Neural progenitor cell (in vitro differentiated cells): ENCODE data around the gene ITGA8. TPM values are rescaled to one million over a fixed set of nuclear protein-coding genes. Genes with fewer than 3 reads are reported as not detected.

Source experiments
- DNase-seq: peaks from one replicate; pipeline ENCODE4 v3.0.0-alpha.2; 2016; ENCODE audit warnings: low spot score
- H2AFZ ChIP-seq: fragments of 200-600 bp; sonication (generic); replicated peaks from 2 replicates; pipeline ENCODE4 v1.6.1; 2016; ENCODE audit warnings: antibody characterized with exemption
- H3F3A ChIP-seq: fragments of 200-600 bp; sonication (generic); 2 replicates; pipeline ENCODE4 v1.6.1; 2016; ENCODE audit warnings: antibody characterized with exemption, low read depth
- H3K27ac ChIP-seq: fragments of 200-600 bp; sonication (generic); 2 replicates; pipeline ENCODE4 v1.5.1; 2016; ENCODE audit warnings: mild to moderate bottlenecking
- H3K27me3 ChIP-seq: fragments of 200-600 bp; sonication (generic); 2 replicates; pipeline ENCODE4 v1.6.1; 2016; ENCODE audit warnings: mild to moderate bottlenecking, moderate library complexity
- H3K36me3 ChIP-seq: fragments of 200-600 bp; sonication (generic); 2 replicates; pipeline ENCODE4 v1.5.1; 2016
- H3K4me1 ChIP-seq: fragments of 200-600 bp; sonication (generic); 2 replicates; pipeline ENCODE4 v1.6.1; 2016; ENCODE audit warnings: mixed run types
- H3K4me2 ChIP-seq: fragments of 200-600 bp; sonication (generic); 2 replicates; pipeline ENCODE4 v1.6.1; 2016
- H3K4me3 ChIP-seq: fragments of 200-600 bp; sonication (generic); 2 replicates; pipeline ENCODE4 v1.5.1; 2016
- H3K79me2 ChIP-seq: fragments of 200-600 bp; sonication (generic); 2 replicates; pipeline ENCODE4 v1.6.1; 2016; ENCODE audit warnings: low read depth
- H3K9ac ChIP-seq: fragments of 200-600 bp; sonication (generic); 2 replicates; pipeline ENCODE4 v1.6.1; 2016
- H3K9me3 ChIP-seq: fragments of 200-600 bp; sonication (generic); 2 replicates; pipeline ENCODE4 v1.5.1; 2016; ENCODE audit warnings: low read depth
- H4K20me1 ChIP-seq: fragments of 200-600 bp; sonication (generic); 2 replicates; pipeline ENCODE4 v1.6.1; 2016; ENCODE audit warnings: low read depth
- H3K27ac Mint-ChIP-seq: 3 replicates; pipeline ENCODE4 v1.8.0; 2021; ENCODE audit warnings: mixed read lengths
- H3K27me3 Mint-ChIP-seq: 2 replicates; pipeline ENCODE4 v1.8.0; 2022; ENCODE audit warnings: low read depth, mild to moderate bottlenecking, inconsistent platforms, moderate library complexity, mixed read lengths; ENCODE audit not compliant: insufficient read depth
- H3K36me3 Mint-ChIP-seq: 3 replicates; pipeline ENCODE4 v1.8.0; 2021; ENCODE audit warnings: mixed read lengths
- H3K4me1 Mint-ChIP-seq: 3 replicates; pipeline ENCODE4 v1.8.0; 2021; ENCODE audit warnings: mixed read lengths
- H3K4me3 Mint-ChIP-seq: 3 replicates; pipeline ENCODE4 v1.8.0; 2021; ENCODE audit warnings: mild to moderate bottlenecking, moderate library complexity, mixed read lengths
- H3K9me3 Mint-ChIP-seq: 3 replicates; pipeline ENCODE4 v1.8.0; 2020; ENCODE audit warnings: mixed read lengths
- CTCF ChIP-seq: fragments of 200-600 bp; sonication (generic); IDR thresholded peaks from 2 replicates; pipeline ENCODE4 v1.5.1; 2017; ENCODE audit warnings: antibody characterized with exemption, mild to moderate bottlenecking
- EZH2 ChIP-seq: fragments of 200-600 bp; sonication (generic); IDR thresholded peaks from 2 replicates; pipeline ENCODE4 v1.6.1; 2017; ENCODE audit warnings: antibody characterized with exemption, mild to moderate bottlenecking, moderate library complexity
- EZH2phosphoT487 ChIP-seq: fragments of 200-600 bp; sonication (generic); IDR thresholded peaks from 2 replicates; pipeline ENCODE4 v1.6.1; 2017; ENCODE audit warnings: antibody characterized with exemption
- total RNA-seq: library from RNA; depleted of rRNA; stranded (reverse); fragments of >200 nt; gene quantifications from 2 replicates; pipeline ENCODE4 v1.2.3, GENCODE V29; 2015; ENCODE audit warnings: low replicate concordance

Gene ITGA8
- total RNA-seq, 1 donor from 2014 or later, result 0.15 TPM

GRCh38 chr10:15526754-15527153 lies 193.0 kb downstream of the ITGA8 start:
- Histone ChIP-seq H3K79me2 (no peaks in the 10 kb centered on the region), H3K4me1 (no peaks in the 10 kb centered on the region), H2AFZ (no peak overlapping the region), H3K4me3 (no peak overlapping the region), H4K20me1 (no peaks in the 10 kb centered on the region), H3K9me3 (no peaks in the 10 kb centered on the region), H3F3A (no peaks in the 10 kb centered on the region), H3K36me3 (no peaks in the 10 kb centered on the region), H3K4me2 (no peak overlapping the region), H3K27me3 (no peaks in the 10 kb centered on the region), H3K27ac (no peak overlapping the region), H3K9ac (no peak overlapping the region)
- Mint-ChIP-seq H3K27me3 (peaks cover 4% of the 10 kb centered on the region), H3K27ac (no peak overlapping the region), H3K36me3 (no peaks in the 10 kb centered on the region), H3K4me3 (no peak overlapping the region), H3K4me1 (peaks cover 2% of the 10 kb centered on the region), H3K9me3 (no peaks in the 10 kb centered on the region)
- no peak for TF ChIP-seq EZH2phosphoT487
- no peak for TF ChIP-seq EZH2
- TF ChIP-seq CTCF, result no peak
- no peak for DNase-seq

- Histone ChIP-seq H2AFZ (no peak overlapping the region), H3F3A (no peaks in the 10 kb centered on the region), H3K4me3 (no peak overlapping the region), H3K79me2 (no peaks in the 10 kb centered on the region), H3K27ac (no peak overlapping the region), H3K9me3 (no peaks in the 10 kb centered on the region), H3K9ac (no peak overlapping the region), H3K4me2 (no peak overlapping the region), H3K4me1 (no peaks in the 10 kb centered on the region), H3K36me3 (no peaks in the 10 kb centered on the region), H4K20me1 (no peaks in the 10 kb centered on the region), H3K27me3 (no peaks in the 10 kb centered on the region)
- no peak for DNase-seq
- TF ChIP-seq EZH2 (no peak), CTCF (no peak), EZH2phosphoT487 (no peak)
- peaks cover 2% of the 10 kb centered on the region for H3K27me3 Mint-ChIP-seq
- no peaks in the 10 kb centered on the region for H3K9me3 Mint-ChIP-seq
- no peak overlapping the region for H3K27ac Mint-ChIP-seq
- H3K36me3 Mint-ChIP-seq, result no peaks in the 10 kb centered on the region
- no peaks in the 10 kb centered on the region for H3K4me1 Mint-ChIP-seq
- no peak overlapping the region for H3K4me3 Mint-ChIP-seq
Measured at GRCh38 chr10:15521328-15521903, 198.3 kb downstream of the ITGA8 start.

GRCh38 chr10:15518250-15518649 lies 201.5 kb downstream of the ITGA8 start:
- no peak overlapping the region for H2AFZ ChIP-seq
- no peak overlapping the region for H3K27ac Mint-ChIP-seq
- no peaks in the 10 kb centered on the region for H3K36me3 ChIP-seq
- H4K20me1 ChIP-seq, result no peaks in the 10 kb centered on the region
- H3K9me3 Mint-ChIP-seq, result no peaks in the 10 kb centered on the region
- H3K4me3 Mint-ChIP-seq, result no peak overlapping the region
- H3K9ac ChIP-seq, result no peak overlapping the region
- H3K4me1 Mint-ChIP-seq, result no peaks in the 10 kb centered on the region
- H3K27me3 ChIP-seq, result no peaks in the 10 kb centered on the region
- H3F3A ChIP-seq, result no peaks in the 10 kb centered on the region
- DNase-seq, result no peak
- no peaks in the 10 kb centered on the region for H3K27me3 Mint-ChIP-seq
- no peaks in the 10 kb centered on the region for H3K79me2 ChIP-seq
- no peak overlapping the region for H3K4me3 ChIP-seq
- H3K36me3 Mint-ChIP-seq, result no peaks in the 10 kb centered on the region
- no peak overlapping the region for H3K27ac ChIP-seq
- no peaks in the 10 kb centered on the region for H3K4me1 ChIP-seq
- no peaks in the 10 kb centered on the region for H3K9me3 ChIP-seq
- no peak overlapping the region for H3K4me2 ChIP-seq
- TF ChIP-seq CTCF (no peak), EZH2 (no peak), EZH2phosphoT487 (no peak)
